ENCODE data around the gene BLID.

- no peak for TF ChIP-seq CTCF (tag by site-specific recombination; IDR thresholded peaks at IDR 0.05)
- no peak for TF ChIP-seq ZNF274 (IDR thresholded peaks at IDR 0.05; ENCODE audit: low read length)
- TF ChIP-seq ZNF274 (tag by site-specific recombination; IDR thresholded peaks at IDR 0.05; ENCODE audit: borderline replicate concordance), result no peak
Observed at GRCh38 chr11:122150216-122151124, 34.5 kb upstream of the BLID start.
